Endothelial cell of umbilical vein (primary cell): Measurements from ENCODE around the gene EFCAB10. TPM values are rescaled to one million over a fixed set of nuclear protein-coding genes. Genes with fewer than 3 reads are reported as not detected.
"Not testable (repeated sequence)": the region's sequence is repeated elsewhere in the genome, so short reads cannot be mapped to it uniquely, and the experiment has no call there.

ENCODE experiments used
- BruUV-seq: library from RNA; stranded (reverse); fragments of 400-500 nt; replicated peaks from 2 replicates; lab custom pipeline; 2021; lab: Mats Ljungman, UMichigan
- CTCF ChIA-PET: fragments of 300-600, 350-600 bp; sonication (Branson Sonifier 250); formaldehyde crosslinking; loops from one replicate; lab custom pipeline; 2021; ENCODE audit warnings: antibody characterized with exemption, inconsistent platforms; lab: Charles Lee
- POLR2A ChIA-PET: fragments of 300-600, 350-600 bp; sonication (Branson Sonifier 250); formaldehyde crosslinking; loops from one replicate; lab custom pipeline; 2021; ENCODE audit warnings: antibody characterized with exemption, inconsistent platforms; lab: Charles Lee
- DNase-seq: peaks from one replicate; pipeline ENCODE4 v3.0.0-alpha.2; 2011; ENCODE audit warnings: low read depth, low spot score
- FAIRE-seq: peaks from 2 replicates; lab custom pipeline; 2011; peaks lifted over from hg19 to GRCh38; lab: Jason Lieb, UNC
- H2AFZ ChIP-seq: 2 replicates; pipeline ENCODE4 v1.6.0; 2012; ENCODE audit warnings: low read depth, low read length, control low read depth, inconsistent platforms
- H3K27ac ChIP-seq: 2 replicates; pipeline ENCODE4 v1.5.1; 2011; ENCODE audit warnings: low read depth, mild to moderate bottlenecking, control low read depth, low read length, moderate library complexity; ENCODE audit not compliant: insufficient read depth
- H3K27me3 ChIP-seq, 2 experiments: 2 replicates each; pipeline versions ENCODE4 v1.6.0 to v1.6.1; 2011; ENCODE audit warnings: low read length in 2 of 2, mixed read lengths in 1 of 2; ENCODE audit not compliant: control insufficient read depth in 2 of 2, insufficient read depth in 2 of 2
- H3K36me3 ChIP-seq, 2 experiments: 2 replicates in 1 of 2; 3 replicates in 1 of 2; pipeline ENCODE4 v1.5.1; 2011; ENCODE audit warnings: low read length in 2 of 2, mild to moderate bottlenecking in 1 of 2, moderate library complexity in 1 of 2; ENCODE audit not compliant: control insufficient read depth in 2 of 2, insufficient read depth in 2 of 2; ENCODE audit errors: extremely low read depth in 1 of 2
- H3K4me1 ChIP-seq: 3 replicates; pipeline ENCODE4 v1.5.1; 2011; ENCODE audit warnings: mild to moderate bottlenecking, low read length; ENCODE audit not compliant: control insufficient read depth, insufficient read depth; ENCODE audit errors: extremely low read depth
- H3K4me2 ChIP-seq: 2 replicates; pipeline ENCODE4 v1.6.1; 2011; ENCODE audit warnings: low read length, control low read depth, mixed read lengths; ENCODE audit not compliant: insufficient read depth
- H3K4me3 ChIP-seq, 3 experiments: fragments of 200-600 bp in 1 of 3; sonication (generic), shearing (Covaris generic) in 1 of 3; replicated peaks in 1 of 3; 2 replicates each; pipeline ENCODE4 v1.5.1; 2011 to 2016; ENCODE audit warnings: control low read depth in 3 of 3, low read length in 3 of 3, mild to moderate bottlenecking in 2 of 3, inconsistent platforms in 1 of 3, low read depth in 1 of 3, moderate library complexity in 1 of 3; ENCODE audit not compliant: insufficient read depth in 1 of 3
- H3K79me2 ChIP-seq: 2 replicates; pipeline ENCODE4 v1.6.0; 2012; ENCODE audit warnings: low read length, inconsistent platforms; ENCODE audit not compliant: control insufficient read depth, insufficient read depth
- H3K9ac ChIP-seq: replicated peaks from 2 replicates; pipeline ENCODE3; 2011; ENCODE audit warnings: low read length, control low read depth; ENCODE audit not compliant: insufficient read depth; ENCODE audit errors: extremely low read depth
- H3K9me1 ChIP-seq: replicated peaks from 3 replicates; pipeline ENCODE4 v1.6.0; 2011; ENCODE audit warnings: mild to moderate bottlenecking, low read length; ENCODE audit not compliant: control insufficient read depth, insufficient read depth; ENCODE audit errors: extremely low read depth
- H3K9me3 ChIP-seq: replicated peaks from 2 replicates; pipeline ENCODE4 v1.5.1; 2012; ENCODE audit warnings: low read length, inconsistent platforms; ENCODE audit not compliant: control insufficient read depth, insufficient read depth
- H4K20me1 ChIP-seq: replicated peaks from 2 replicates; pipeline ENCODE3; 2011; ENCODE audit warnings: mild to moderate bottlenecking, low read length; ENCODE audit not compliant: control insufficient read depth, insufficient read depth; ENCODE audit errors: extremely low read depth
- EZH2 ChIP-seq: IDR thresholded peaks from 2 replicates; pipeline ENCODE4 v1.6.1; 2012; ENCODE audit warnings: borderline replicate concordance, low read depth, mild to moderate bottlenecking, moderate library complexity, low read length, inconsistent platforms; ENCODE audit not compliant: severe bottlenecking
- FOS ChIP-seq: IDR thresholded peaks from 2 replicates; pipeline ENCODE4 v1.6.1; 2011; ENCODE audit warnings: mild to moderate bottlenecking, low read length, moderate library complexity, borderline replicate concordance; ENCODE audit not compliant: insufficient read depth
- GATA2 ChIP-seq: IDR thresholded peaks from 2 replicates; pipeline ENCODE4 v1.7.0; 2011; ENCODE audit warnings: low read depth, mild to moderate bottlenecking, moderate library complexity, mixed read lengths, low read length; ENCODE audit not compliant: insufficient read length, insufficient read depth
- MYC ChIP-seq: IDR thresholded peaks from one replicate; pipeline ENCODE4 v1.6.1; 2011; ENCODE audit warnings: mild to moderate bottlenecking, low read depth, low read length
- POLR2A ChIP-seq: IDR thresholded peaks from 2 replicates; pipeline ENCODE4 v1.6.1; 2012; ENCODE audit warnings: low read depth, mild to moderate bottlenecking, control low read depth, low read length
- POLR2AphosphoS5 ChIP-seq: IDR thresholded peaks from 2 replicates; pipeline ENCODE4 v1.6.1; 2012; ENCODE audit warnings: low read depth, mild to moderate bottlenecking, control low read depth, low read length, moderate library complexity; ENCODE audit not compliant: insufficient read depth
- dilution Hi-C: fragments of 300-500 bp; cut with MboI; formaldehyde crosslinking; loops from one replicate; pipeline ENCODE4 v1.15.0; 2019; ENCODE audit warnings: low sequenced_read_pairs; ENCODE audit not compliant: extremely low pct_ligation_motif_present
- intact Hi-C: fragments of 100-400 bp; cut with micrococcal nuclease; formaldehyde crosslinking; loops from one replicate; pipeline ENCODE4 v1.10.0; 2022
- polyA plus RNA-seq, 4 experiments: library from polyadenylated mRNA; depleted of rRNA in 3 of 4; stranded (reverse) in 3 of 4; unstranded in 1 of 4; fragments of >200 nt; gene quantifications; 2 replicates each; pipeline versions ENCODE4 v1.2.1 to v1.2.3, GENCODE V29; 2011 to 2012; ENCODE audit warnings: missing spikeins in 1 of 4
- total RNA-seq: library from RNA; stranded (reverse); gene quantifications from 2 replicates; pipeline ENCODE4 v1.2.3, GENCODE V29; 2021
- TF ChIP-seq, protein P1 (sequence below), 2 donors: IDR thresholded peaks; 1 replicate in 1 of 2; 2 replicates in 1 of 2; pipeline ENCODE4 v1.5.1; 2011; ENCODE audit warnings: low read length in 2 of 2, mild to moderate bottlenecking in 2 of 2, moderate library complexity in 2 of 2, control low read depth in 1 of 2, inconsistent platforms in 1 of 2, low read depth in 1 of 2; ENCODE audit not compliant: insufficient read depth in 1 of 2; ENCODE audit errors: extremely low read depth in 1 of 2
- TF ChIP-seq, protein P2 (sequence below): IDR thresholded peaks from 2 replicates; pipeline ENCODE4 v1.6.1; 2011; ENCODE audit not compliant: insufficient read depth, insufficient read length

Gene EFCAB10
- total and polyA plus RNA-seq, 2 donors (not counting 3 experiments of a cell fraction or from before 2014, with no cell fraction given) = not detected

DNA sequence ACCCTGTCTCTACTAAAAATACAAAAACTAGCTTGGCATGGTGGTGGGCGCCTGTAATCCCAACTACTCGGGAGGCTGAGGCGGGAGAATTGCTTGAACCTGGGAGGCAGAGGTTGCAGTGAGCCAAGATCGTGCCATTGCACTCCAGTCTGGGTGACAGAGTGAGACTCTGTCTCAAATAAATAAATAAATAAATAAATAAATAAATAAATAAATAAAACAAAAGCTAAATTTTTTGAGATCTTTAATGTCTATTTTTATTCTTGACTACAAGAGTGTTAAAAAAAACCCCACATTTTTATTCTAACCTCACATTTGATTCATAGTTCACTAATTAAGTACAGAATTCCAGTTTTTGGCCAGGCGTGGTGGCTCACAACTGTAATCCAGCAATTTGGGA is 53.6 kb downstream of the EFCAB10 start:
- H3K4me3 ChIP-seq, H3K27me3 ChIP-seq, H4K20me1 ChIP-seq, dilution Hi-C loops, H3K79me2 ChIP-seq, H3K9me1 ChIP-seq, H3K27ac ChIP-seq, intact Hi-C loops, H3K9ac ChIP-seq, H3K4me1 ChIP-seq, CTCF ChIA-PET, H2AFZ ChIP-seq, FAIRE-seq, POLR2A ChIA-PET, BruUV-seq, H3K4me2 ChIP-seq, H3K9me3 ChIP-seq, DNase-seq, H3K36me3 ChIP-seq: not testable (repeated sequence)

DNA sequence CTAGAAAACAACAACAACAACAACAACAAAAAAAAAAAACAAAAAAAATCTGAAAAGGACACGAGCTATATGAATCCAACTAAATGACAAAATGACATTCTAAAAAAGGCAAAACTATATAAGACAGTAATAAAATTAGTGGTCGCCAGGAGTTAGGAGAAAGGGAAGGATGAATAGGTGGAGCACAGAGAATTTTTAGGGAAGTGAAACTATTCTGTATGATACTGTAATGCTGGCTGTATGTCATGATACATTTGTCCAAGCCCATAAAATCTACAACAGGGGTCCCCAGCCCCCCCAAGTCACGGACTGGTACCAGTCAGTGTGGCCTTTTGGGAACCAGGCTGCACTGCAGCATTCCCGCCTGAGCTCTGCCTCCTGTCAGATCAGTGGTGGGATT is 56.5 kb downstream of the EFCAB10 start:
- Histone ChIP-seq H3K36me3 (no peaks in the 10 kb centered on the region), H3K4me3 (no peak overlapping the region), H4K20me1 (no peaks in the 10 kb centered on the region), H3K27me3 (no peaks in the 10 kb centered on the region), H3K9me1 (no peaks in the 10 kb centered on the region), H3K9ac (no peak overlapping the region), H3K4me2 (no peak overlapping the region), H3K27ac (no peak overlapping the region), H3K79me2 (peaks cover 15% of the 10 kb centered on the region), H3K4me1 (peaks cover 7% of the 10 kb centered on the region), H2AFZ (no peak overlapping the region), H3K9me3 (no peaks in the 10 kb centered on the region)
- intact Hi-C loops (no loop called here), dilution Hi-C loops (no loop called here)
- no peak for FAIRE-seq
- BruUV-seq = no TSS peak
- ChIA-PET CTCF (no interaction called here), POLR2A (no interaction called here)
- TF ChIP-seq MYC (no peak), EZH2 (no peak), FOS (no peak), POLR2AphosphoS5 (no peak), GATA2 (no peak), POLR2A (no peak)
- TF ChIP-seq, protein P1, sequence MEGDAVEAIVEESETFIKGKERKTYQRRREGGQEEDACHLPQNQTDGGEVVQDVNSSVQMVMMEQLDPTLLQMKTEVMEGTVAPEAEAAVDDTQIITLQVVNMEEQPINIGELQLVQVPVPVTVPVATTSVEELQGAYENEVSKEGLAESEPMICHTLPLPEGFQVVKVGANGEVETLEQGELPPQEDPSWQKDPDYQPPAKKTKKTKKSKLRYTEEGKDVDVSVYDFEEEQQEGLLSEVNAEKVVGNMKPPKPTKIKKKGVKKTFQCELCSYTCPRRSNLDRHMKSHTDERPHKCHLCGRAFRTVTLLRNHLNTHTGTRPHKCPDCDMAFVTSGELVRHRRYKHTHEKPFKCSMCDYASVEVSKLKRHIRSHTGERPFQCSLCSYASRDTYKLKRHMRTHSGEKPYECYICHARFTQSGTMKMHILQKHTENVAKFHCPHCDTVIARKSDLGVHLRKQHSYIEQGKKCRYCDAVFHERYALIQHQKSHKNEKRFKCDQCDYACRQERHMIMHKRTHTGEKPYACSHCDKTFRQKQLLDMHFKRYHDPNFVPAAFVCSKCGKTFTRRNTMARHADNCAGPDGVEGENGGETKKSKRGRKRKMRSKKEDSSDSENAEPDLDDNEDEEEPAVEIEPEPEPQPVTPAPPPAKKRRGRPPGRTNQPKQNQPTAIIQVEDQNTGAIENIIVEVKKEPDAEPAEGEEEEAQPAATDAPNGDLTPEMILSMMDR (IDR thresholded peaks at IDR 0.05; ENCODE audit: extremely low read depth in 1 of 2, insufficient read depth in 1 of 2, low read depth in 1 of 2, low read length in 2 of 2) = no peak
- TF ChIP-seq, protein P2, sequence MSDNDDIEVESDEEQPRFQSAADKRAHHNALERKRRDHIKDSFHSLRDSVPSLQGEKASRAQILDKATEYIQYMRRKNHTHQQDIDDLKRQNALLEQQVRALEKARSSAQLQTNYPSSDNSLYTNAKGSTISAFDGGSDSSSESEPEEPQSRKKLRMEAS = no peak
- no peak for DNase-seq

DNA sequence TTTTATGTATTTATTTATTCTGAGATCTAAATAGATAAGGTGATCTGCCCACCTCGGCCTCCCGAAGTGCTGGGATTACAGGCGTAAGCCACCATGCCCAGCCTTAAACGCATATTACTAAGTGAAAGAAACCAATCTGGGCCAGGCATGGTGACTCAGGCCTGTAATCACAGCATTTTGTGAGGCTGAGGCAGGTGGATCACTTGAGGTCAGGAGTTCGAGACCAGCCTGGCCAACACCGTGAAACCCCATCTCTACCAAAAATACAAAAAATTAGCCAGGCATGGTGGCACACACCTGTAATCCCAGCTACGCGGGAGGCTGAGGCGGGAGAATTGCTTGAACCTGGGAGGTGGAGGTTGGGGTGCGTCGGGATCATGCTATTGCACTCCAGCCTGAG is 56.9 kb downstream of the EFCAB10 start:
- FAIRE-seq, H3K27me3 ChIP-seq, H3K4me1 ChIP-seq, intact Hi-C loops, dilution Hi-C loops, H3K4me3 ChIP-seq, H3K27ac ChIP-seq, CTCF ChIA-PET, H3K9me1 ChIP-seq, BruUV-seq, H2AFZ ChIP-seq, DNase-seq, H3K4me2 ChIP-seq, POLR2A ChIA-PET, H3K9me3 ChIP-seq, H3K36me3 ChIP-seq, H3K9ac ChIP-seq, H4K20me1 ChIP-seq: not testable (repeated sequence)
- peaks cover 19% of the 10 kb centered on the region for H3K79me2 ChIP-seq
